ENCODE results near the gene DRAXIN.

Gene DRAXIN

DNA sequence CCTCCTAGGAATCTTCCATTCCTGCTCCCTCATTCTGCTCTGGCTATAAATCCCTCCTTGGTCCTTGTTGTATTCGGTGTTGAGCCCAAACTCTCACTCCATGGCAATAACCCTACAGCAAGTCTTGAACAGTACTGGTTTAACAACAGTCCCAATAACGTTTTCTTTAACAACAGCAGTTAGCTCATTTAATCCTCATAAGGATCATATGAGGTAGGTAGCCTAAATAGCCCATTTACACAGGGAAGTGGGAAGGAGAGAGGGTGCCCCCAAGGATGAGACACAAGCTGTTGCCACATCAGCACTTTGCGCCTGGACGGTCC, 44.0 kb downstream of the DRAXIN start:
- TF ChIP-seq, protein P1, sequence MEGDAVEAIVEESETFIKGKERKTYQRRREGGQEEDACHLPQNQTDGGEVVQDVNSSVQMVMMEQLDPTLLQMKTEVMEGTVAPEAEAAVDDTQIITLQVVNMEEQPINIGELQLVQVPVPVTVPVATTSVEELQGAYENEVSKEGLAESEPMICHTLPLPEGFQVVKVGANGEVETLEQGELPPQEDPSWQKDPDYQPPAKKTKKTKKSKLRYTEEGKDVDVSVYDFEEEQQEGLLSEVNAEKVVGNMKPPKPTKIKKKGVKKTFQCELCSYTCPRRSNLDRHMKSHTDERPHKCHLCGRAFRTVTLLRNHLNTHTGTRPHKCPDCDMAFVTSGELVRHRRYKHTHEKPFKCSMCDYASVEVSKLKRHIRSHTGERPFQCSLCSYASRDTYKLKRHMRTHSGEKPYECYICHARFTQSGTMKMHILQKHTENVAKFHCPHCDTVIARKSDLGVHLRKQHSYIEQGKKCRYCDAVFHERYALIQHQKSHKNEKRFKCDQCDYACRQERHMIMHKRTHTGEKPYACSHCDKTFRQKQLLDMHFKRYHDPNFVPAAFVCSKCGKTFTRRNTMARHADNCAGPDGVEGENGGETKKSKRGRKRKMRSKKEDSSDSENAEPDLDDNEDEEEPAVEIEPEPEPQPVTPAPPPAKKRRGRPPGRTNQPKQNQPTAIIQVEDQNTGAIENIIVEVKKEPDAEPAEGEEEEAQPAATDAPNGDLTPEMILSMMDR (conservative IDR thresholded peaks at IDR 0.05): no peak
- TF ChIP-seq ZFX (IDR thresholded peaks at IDR 0.05): no peak
- peak overlapping the region; percentile 99 for H3K27ac ChIP-seq

DNA sequence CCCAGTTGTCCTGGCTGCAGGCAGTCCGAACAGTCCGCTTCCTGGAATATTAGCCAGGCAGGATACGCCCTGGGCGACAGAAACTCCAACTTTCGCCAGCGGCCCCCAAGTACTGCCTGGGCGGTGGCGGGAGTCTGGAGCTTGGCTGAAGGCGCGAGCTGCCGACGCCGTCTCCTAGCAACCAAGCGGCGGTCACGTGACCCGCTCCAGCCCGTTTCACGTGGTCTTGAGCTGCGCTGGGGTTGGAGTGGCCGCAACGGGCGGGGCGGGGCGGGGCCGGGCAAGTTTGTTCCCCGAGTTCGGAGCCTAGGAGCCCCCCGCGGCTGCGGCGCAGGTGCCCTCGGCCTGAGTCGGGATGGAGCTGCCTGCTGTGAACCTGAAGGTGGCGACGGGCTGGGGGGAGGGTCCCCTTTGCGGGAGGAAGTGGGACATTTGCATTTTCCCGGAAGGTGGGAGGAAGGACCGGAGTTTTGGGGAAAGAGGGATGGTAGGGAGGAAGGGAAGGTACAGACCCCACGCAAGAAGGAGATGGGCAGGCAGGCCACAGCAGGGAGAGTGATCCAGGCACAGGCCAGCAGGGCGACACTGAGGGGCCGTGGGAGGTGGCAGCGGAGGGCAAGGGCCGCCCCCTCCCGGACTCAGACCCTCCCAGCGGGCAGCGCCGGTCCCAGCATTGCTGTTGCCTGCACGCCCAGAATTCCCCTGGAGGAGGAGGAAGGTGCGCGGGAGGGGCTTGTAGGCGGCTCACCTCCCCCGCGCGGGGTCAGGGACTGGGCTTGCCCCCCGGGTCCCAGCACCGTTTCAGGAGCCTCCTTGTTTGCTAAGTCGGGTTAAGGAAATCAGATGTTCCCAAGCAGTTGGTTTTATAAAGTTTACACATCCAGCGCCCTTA, 44.6 kb downstream of the DRAXIN start, which contains the start of gene AGTRAP:
Gene AGTRAP, plus strand, starts transcription at position 283 of the 892 bp plus-strand sequence. Its CDS starts 73 bp downstream, at position 356.
- TF ChIP-seq, protein P1 (conservative IDR thresholded peaks at IDR 0.05): no peak
- no peak for TF ChIP-seq ZFX (IDR thresholded peaks at IDR 0.05)
- peak within 1 kb of the TSS; percentile 99 for H3K27ac ChIP-seq

DNA sequence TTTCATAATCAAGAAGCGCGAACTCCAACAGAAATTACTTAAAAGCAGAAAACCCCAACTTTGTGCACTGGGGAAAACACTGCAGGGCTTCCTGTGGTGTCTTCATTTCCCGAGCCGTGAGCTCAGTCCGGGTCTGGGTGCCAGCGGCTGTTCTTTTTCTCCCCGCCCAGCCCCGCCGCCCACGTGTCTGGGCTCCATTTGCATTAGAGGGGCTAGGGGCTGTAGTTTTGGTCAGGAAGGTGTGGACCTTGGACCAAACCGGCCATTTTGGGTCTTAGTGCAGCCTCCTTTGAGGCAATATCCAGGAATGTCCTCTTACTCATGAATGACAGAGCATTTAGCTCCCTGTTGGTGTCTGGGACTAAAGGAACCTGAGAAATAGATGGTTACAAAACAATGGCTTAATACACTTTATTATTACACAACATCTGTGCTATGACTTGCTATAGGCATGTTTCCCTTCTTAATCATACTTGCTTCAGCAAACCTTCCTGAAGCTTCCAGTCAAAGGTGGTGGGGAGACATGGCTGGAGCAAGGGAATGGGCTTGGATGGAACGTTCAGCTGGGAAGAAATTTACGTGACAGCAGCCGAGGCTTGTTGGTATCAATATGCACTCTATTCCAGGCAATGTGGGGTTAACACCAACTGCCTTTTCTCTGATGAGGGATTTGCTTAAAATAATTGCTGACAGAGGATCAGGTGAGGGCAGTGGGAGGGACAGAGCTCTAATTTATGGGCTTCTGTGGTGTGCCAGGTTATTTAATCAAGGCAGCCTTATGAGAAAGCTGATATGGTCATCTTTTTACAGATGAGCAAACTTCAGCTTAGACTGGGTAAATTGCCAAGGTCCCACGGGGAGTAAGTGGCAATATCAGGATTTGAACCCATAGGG, 45.5 kb downstream of the DRAXIN start:
- H3K27ac ChIP-seq: peak overlapping the region; percentile 99
- TF ChIP-seq ZFX (IDR thresholded peaks at IDR 0.05): no peak
- TF ChIP-seq, protein P1 (conservative IDR thresholded peaks at IDR 0.05): no peak

DNA sequence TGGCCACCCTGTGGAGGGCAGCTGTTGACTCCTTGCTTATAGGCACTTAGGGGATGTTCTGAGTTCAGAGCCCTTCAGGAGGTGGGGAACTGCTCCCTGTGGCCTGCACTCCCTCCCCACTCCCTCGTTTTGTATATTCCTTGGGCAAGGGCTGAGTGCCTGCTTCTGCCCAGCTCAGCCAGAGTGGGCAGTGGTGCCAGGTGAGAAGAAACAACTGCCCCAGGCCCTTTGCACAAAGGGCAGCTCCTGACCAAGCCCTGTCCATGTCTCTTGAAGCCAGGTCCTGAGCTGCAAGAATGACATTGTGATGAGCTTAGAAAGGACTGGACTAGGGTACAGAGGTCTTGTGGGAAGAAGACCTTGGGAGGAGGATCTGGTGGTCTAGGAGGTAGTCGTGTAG, 46.6 kb downstream of the DRAXIN start:
- no peak for TF ChIP-seq ZFX (IDR thresholded peaks at IDR 0.05)
- TF ChIP-seq, protein P1 (conservative IDR thresholded peaks at IDR 0.05): no peak
- peak overlapping the region; percentile 99 for H3K27ac ChIP-seq

- H3K27ac ChIP-seq: peak overlapping the region; percentile 99
- TF ChIP-seq, protein P1 (conservative IDR thresholded peaks at IDR 0.05): no peak
- no peak for TF ChIP-seq ZFX (IDR thresholded peaks at IDR 0.05)
Measured at GRCh38 chr1:11738783-11739182, 47.3 kb downstream of the DRAXIN start.

GRCh38 chr1:11740258-11741192, 49.0 kb downstream of the DRAXIN start:
- no peak for TF ChIP-seq ZFX (IDR thresholded peaks at IDR 0.05)
- TF ChIP-seq, protein P1 (conservative IDR thresholded peaks at IDR 0.05): no peak
- peak overlapping the region; percentile 99; the same call in 1 of the 2 replicates for H3K27ac ChIP-seq

Measured in C4-2B (cell line).